HCT116 (cell line): ENCODE results near the gene GZMH. TPM values are rescaled to one million over a fixed set of nuclear protein-coding genes. Genes with fewer than 3 reads are reported as not detected.

Experiments
- ATAC-seq: fragments of 200-7000 bp; cut with Tn5 transposase; 2 replicates; pipeline ENCODE4 v1.9.1; 2020; ENCODE audit warnings: mild to moderate bottlenecking, moderate library complexity
- BruUV-seq: library from RNA; stranded (reverse); fragments of 400-500 nt; replicated peaks from 2 replicates; lab custom pipeline; 2021; lab: Mats Ljungman, UMichigan
- CTCF ChIA-PET: fragments of 300-600 bp; sonication (Branson Sonifier 250); formaldehyde crosslinking; loops from one replicate; lab custom pipeline; 2021; ENCODE audit warnings: antibody characterized with exemption; lab: Charles Lee
- POLR2A ChIA-PET: fragments of 300-600, 350-600 bp; sonication (Branson Sonifier 250); formaldehyde crosslinking; loops from one replicate; lab custom pipeline; 2021; ENCODE audit warnings: antibody characterized with exemption; lab: Charles Lee
- RAD21 ChIA-PET, 2 experiments: fragments of 300-600 bp; sonication (Branson Sonifier 250); formaldehyde crosslinking; loops; one replicate each; lab custom pipeline; 2023; ENCODE audit warnings: low total read pairs in 2 of 2; ENCODE audit not compliant: uncharacterized antibody in 2 of 2, unreplicated experiment in 2 of 2, low non-redundant PET in 1 of 2; lab: Charles Lee
- DNase-seq: peaks from one replicate; pipeline ENCODE4 v3.0.0-alpha.2; 2010; ENCODE audit warnings: low read depth, low spot score
- H2AFZ ChIP-seq: fragments of 200-600 bp; shearing (Covaris generic), sonication (generic); 2 replicates; pipeline ENCODE4 v1.6.1; 2017; ENCODE audit warnings: low read depth, mixed run types, mixed read lengths, antibody characterized with exemption, low read length; ENCODE audit not compliant: poor library complexity, severe bottlenecking
- H3K27ac ChIP-seq: 2 replicates; pipeline ENCODE4 v1.5.1; 2012; ENCODE audit warnings: low read depth, low read length
- H3K27me3 ChIP-seq: fragments of 200-600 bp; sonication (generic); 2 replicates; pipeline ENCODE4 v1.6.1; 2016; ENCODE audit warnings: mixed run types, low read length, mixed read lengths; ENCODE audit not compliant: insufficient read depth
- H3K36me3 ChIP-seq, 2 experiments: fragments of 200-500 bp in 1 of 2; fragments of 200-600 bp in 1 of 2; sonication (Bioruptor generic) in 1 of 2; sonication (generic) in 1 of 2; 2 replicates each; pipeline versions ENCODE4 v1.5.1 to v1.6.1; 2014 to 2016; ENCODE audit warnings: low read length in 2 of 2, inconsistent platforms in 1 of 2, mixed read lengths in 1 of 2, mixed run types in 1 of 2; ENCODE audit not compliant: insufficient read depth in 2 of 2, control insufficient read depth in 1 of 2
- H3K4me1 ChIP-seq, 2 experiments: fragments of 200-600 bp in 1 of 2; sonication (generic) in 1 of 2; 2 replicates each; pipeline versions ENCODE4 v1.5.1 to v1.6.1; 2012 to 2017; ENCODE audit warnings: low read length in 2 of 2, inconsistent platforms in 1 of 2, mild to moderate bottlenecking in 1 of 2, mixed read lengths in 1 of 2, mixed run types in 1 of 2, moderate library complexity in 1 of 2; ENCODE audit not compliant: insufficient read depth in 2 of 2, control insufficient read depth in 1 of 2
- H3K4me2 ChIP-seq: fragments of 200-600 bp; sonication (generic); 2 replicates; pipeline ENCODE4 v1.6.1; 2017; ENCODE audit warnings: mixed run types, low read length, mixed read lengths
- H3K4me3 ChIP-seq, 2 experiments: fragments of 200-600 bp in 1 of 2; sonication (generic) in 1 of 2; replicated peaks in 1 of 2; 2 replicates each; pipeline ENCODE4 v1.5.1; 2011 to 2016; ENCODE audit warnings: low read length in 2 of 2, control low read depth in 1 of 2, low read depth in 1 of 2, mild to moderate bottlenecking in 1 of 2, mixed read lengths in 1 of 2, mixed run types in 1 of 2
- H3K79me2 ChIP-seq: fragments of 200-600 bp; sonication (generic); 2 replicates; pipeline ENCODE4 v1.6.1; 2017; ENCODE audit warnings: mild to moderate bottlenecking, mixed run types, low read length, moderate library complexity, mixed read lengths; ENCODE audit not compliant: insufficient read depth
- H3K9ac ChIP-seq: fragments of 200-600 bp; sonication (generic); 2 replicates; pipeline ENCODE4 v1.6.1; 2016; ENCODE audit warnings: low read length, mixed read lengths
- H3K9me2 ChIP-seq: fragments of 200-600 bp; sonication (generic), shearing (Covaris generic); 2 replicates; pipeline ENCODE4 v1.6.1; 2017; ENCODE audit warnings: mixed run types, mild to moderate bottlenecking, moderate library complexity; ENCODE audit not compliant: insufficient read depth
- H3K9me3 ChIP-seq, 2 experiments: fragments of 200-500 bp in 1 of 2; fragments of 200-600 bp in 1 of 2; sonication (Bioruptor generic) in 1 of 2; sonication (generic) in 1 of 2; 2 replicates each; pipeline ENCODE4 v1.6.1; 2014 to 2017; ENCODE audit warnings: low read length in 2 of 2, mixed read lengths in 2 of 2, inconsistent platforms in 1 of 2, low read depth in 1 of 2, mild to moderate bottlenecking in 1 of 2, mixed run types in 1 of 2, moderate library complexity in 1 of 2; ENCODE audit not compliant: control insufficient read depth in 1 of 2, insufficient read depth in 1 of 2
- H4K20me1 ChIP-seq: fragments of 200-600 bp; sonication (generic), shearing (Covaris generic); 2 replicates; pipeline ENCODE4 v1.6.1; 2017; ENCODE audit warnings: mixed run types, mild to moderate bottlenecking, moderate library complexity; ENCODE audit not compliant: insufficient read depth
- CBX3 ChIP-seq: IDR thresholded peaks from 2 replicates; pipeline ENCODE4 v1.6.1; 2012; ENCODE audit warnings: low read depth
- CEBPB ChIP-seq: IDR thresholded peaks from 2 replicates; pipeline ENCODE4 v1.6.1; 2012; ENCODE audit warnings: low read depth
- CTCF ChIP-seq, 3 experiments: fragments of 200-600 bp in 1 of 3; sonication (generic) in 1 of 3; IDR thresholded peaks in 2 of 3; conservative IDR thresholded peaks in 1 of 3; 2 replicates each; pipeline ENCODE4 v1.5.1; 2012 to 2017; ENCODE audit warnings: low read depth in 2 of 3, low read length in 2 of 3, antibody characterized with exemption in 1 of 3, borderline replicate concordance in 1 of 3, control low read depth in 1 of 3, mild to moderate bottlenecking in 1 of 3, mixed read lengths in 1 of 3, mixed run types in 1 of 3, moderate library complexity in 1 of 3; ENCODE audit not compliant: insufficient read depth in 1 of 3
- ELF1 ChIP-seq: IDR thresholded peaks from 2 replicates; pipeline ENCODE4 v1.6.1; 2012; ENCODE audit warnings: low read depth, borderline replicate concordance
- EZH2 ChIP-seq: fragments of 200-600 bp; sonication (generic); IDR thresholded peaks from 2 replicates; pipeline ENCODE4 v1.6.1; 2017; ENCODE audit warnings: antibody characterized with exemption, mixed run types
- EZH2phosphoT487 ChIP-seq: fragments of 200-600 bp; IDR thresholded peaks from 2 replicates; pipeline ENCODE4 v1.6.1; 2018; ENCODE audit warnings: antibody characterized with exemption, borderline replicate concordance
- FOSL1 ChIP-seq: IDR thresholded peaks from 2 replicates; pipeline ENCODE4 v1.6.1; 2012; ENCODE audit warnings: low read depth
- JUND ChIP-seq: IDR thresholded peaks from 2 replicates; pipeline ENCODE4 v1.6.1; 2012
- MAX ChIP-seq: IDR thresholded peaks from 2 replicates; pipeline ENCODE4 v1.6.1; 2012
- POLR2AphosphoS5 ChIP-seq: IDR thresholded peaks from 2 replicates; pipeline ENCODE4 v1.6.1; 2011; ENCODE audit warnings: mild to moderate bottlenecking, low read depth, low read length, moderate library complexity
- RAD21 ChIP-seq: IDR thresholded peaks from 2 replicates; pipeline ENCODE4 v1.6.1; 2012; ENCODE audit warnings: low read depth, mild to moderate bottlenecking
- SIN3A ChIP-seq: IDR thresholded peaks from 2 replicates; pipeline ENCODE4 v1.6.1; 2012; ENCODE audit warnings: low read depth
- SP1 ChIP-seq: IDR thresholded peaks from 2 replicates; pipeline ENCODE4 v1.6.1; 2012; ENCODE audit warnings: low read depth
- SRF ChIP-seq: IDR thresholded peaks from 2 replicates; pipeline ENCODE4 v1.6.1; 2012; ENCODE audit warnings: low read depth
- TCF7L2 ChIP-seq: IDR thresholded peaks from 2 replicates; pipeline ENCODE4 v1.7.0; 2011; ENCODE audit warnings: borderline replicate concordance, inconsistent platforms; ENCODE audit not compliant: insufficient read depth, insufficient read length; ENCODE audit errors: extremely low read depth
- YY1 ChIP-seq: IDR thresholded peaks from 2 replicates; pipeline ENCODE4 v1.6.1; 2011; ENCODE audit warnings: low read length, low read depth, moderate library complexity, mild to moderate bottlenecking; ENCODE audit not compliant: insufficient replicate concordance; ENCODE audit errors: extremely low read depth
- ZFX ChIP-seq: fragments of 450-650 bp; IDR thresholded peaks from 2 replicates; pipeline ENCODE4 v1.6.1; 2017
- ZNF274 ChIP-seq: fragments of 200-500 bp; sonication (Bioruptor generic); IDR thresholded peaks from 2 replicates; pipeline ENCODE4 v1.6.1; 2014; ENCODE audit warnings: mild to moderate bottlenecking, low read depth, low read length, inconsistent platforms
- intact Hi-C: fragments of 100-400 bp; cut with micrococcal nuclease; formaldehyde crosslinking; loops from 2 replicates; pipeline ENCODE4 v1.10.0; 2022
- total RNA-seq: library from RNA; stranded (reverse); gene quantifications from one replicate; pipeline ENCODE4 v1.2.1, GENCODE V29; 2021; ENCODE audit not compliant: unreplicated experiment

Gene GZMH
- total RNA-seq, 1 experiment from 2014 or later, result not detected

GRCh38 chr14:24632336-24632735 lies 22.9 kb upstream of the GZMH start:
- Histone ChIP-seq H3K27me3 (no peaks in the 10 kb centered on the region), H3K9me2 (no peaks in the 10 kb centered on the region), H4K20me1 (no peaks in the 10 kb centered on the region), H3K79me2 (no peaks in the 10 kb centered on the region), H3K9ac (no peak overlapping the region), H3K4me2 (no peak overlapping the region), H3K36me3 (no peaks in the 10 kb centered on the region), H3K4me3 (no peak overlapping the region), H3K27ac (no peak overlapping the region), H2AFZ (no peak overlapping the region), H3K9me3 (no peaks in the 10 kb centered on the region), H3K4me1 (no peaks in the 10 kb centered on the region; a peak in 1 of 4 replicates)
- no peak for ATAC-seq
- CTCF ChIA-PET, result no interaction called here
- no peak for DNase-seq
- BruUV-seq, result no TSS peak
- TF ChIP-seq SIN3A (no peak), FOSL1 (no peak), CEBPB (no peak), POLR2AphosphoS5 (no peak), EZH2 (no peak)
- POLR2A ChIA-PET, result no interaction called here
- RAD21 ChIA-PET, result no interaction called here
- intact Hi-C loops, result no loop called here

- intact Hi-C loops, result no loop called here
- H3K9ac ChIP-seq, result no peak overlapping the region
- ChIA-PET CTCF (no interaction called here), RAD21 (no interaction called here), POLR2A (no interaction called here)
- ATAC-seq, result no peak
- no TSS peak for BruUV-seq
- no peak overlapping the region for H3K4me2 ChIP-seq
- no peak for DNase-seq
- no peak overlapping the region for H3K27ac ChIP-seq
- H3K9me2 ChIP-seq, result no peaks in the 10 kb centered on the region
- no peaks in the 10 kb centered on the region for H3K79me2 ChIP-seq
- H3K27me3 ChIP-seq, result no peaks in the 10 kb centered on the region
- H3K4me3 ChIP-seq, result no peak overlapping the region
- H4K20me1 ChIP-seq, result no peaks in the 10 kb centered on the region
- H3K36me3 ChIP-seq, result no peaks in the 10 kb centered on the region
- no peaks in the 10 kb centered on the region; a peak in 1 of 4 replicates for H3K4me1 ChIP-seq
- no peak overlapping the region for H2AFZ ChIP-seq
- H3K9me3 ChIP-seq, result no peaks in the 10 kb centered on the region
- TF ChIP-seq RAD21, result no peak
- no peak for TF ChIP-seq ZFX
- no peak for TF ChIP-seq EZH2
- no peak for TF ChIP-seq TCF7L2
- no peak for TF ChIP-seq EZH2phosphoT487
- no peak for TF ChIP-seq MAX
- no peak for TF ChIP-seq CEBPB
- no peak for TF ChIP-seq SP1
- no peak for TF ChIP-seq CBX3
- no peak for TF ChIP-seq ZNF274
- TF ChIP-seq JUND, result no peak
- TF ChIP-seq CTCF (IDR thresholded peaks at IDR 0.05 in 2 of 3, conservative IDR thresholded peaks at IDR 0.05 in 1 of 3; ENCODE audit: borderline replicate concordance in 1 of 3, insufficient read depth in 1 of 3, low read depth in 2 of 3, low read length in 2 of 3), result no peak
- TF ChIP-seq ELF1, result no peak
- no peak for TF ChIP-seq YY1
- no peak for TF ChIP-seq SRF
- TF ChIP-seq SIN3A, result no peak
- TF ChIP-seq FOSL1, result no peak
- no peak for TF ChIP-seq POLR2AphosphoS5
These were observed 22.4 kb upstream of the GZMH start for GRCh38 chr14:24631749-24632335.
